ENCODE data around the gene VWC2.

- TF ChIP-seq SP2 (IDR thresholded peaks at IDR 0.05; ENCODE audit: low read length) (no peak), POLR2AphosphoS5 (IDR thresholded peaks at IDR 0.05; ENCODE audit: low read depth, low read length) (no peak), CREB1 (IDR thresholded peaks at IDR 0.05) (no peak), EZH2 (IDR thresholded peaks at IDR 0.05; ENCODE audit: low read depth, low read length, severe bottlenecking) (no peak), CEBPB (IDR thresholded peaks at IDR 0.05; ENCODE audit: low read depth, low read length) (no peak), GABPA (IDR thresholded peaks at IDR 0.05; ENCODE audit: borderline replicate concordance, insufficient read depth, low read length) (no peak), YY1 (IDR thresholded peaks at IDR 0.05; ENCODE audit: low read depth, low read length) (no peak), KDM4A (IDR thresholded peaks at IDR 0.05; ENCODE audit: low read depth, low read length, severe bottlenecking) (no peak), POLR2A (IDR thresholded peaks at IDR 0.05; ENCODE audit: control extremely low read depth in 1 of 2, low read depth in 2 of 2, low read length in 2 of 2) (no peak)
- TF ChIP-seq, protein P1, sequence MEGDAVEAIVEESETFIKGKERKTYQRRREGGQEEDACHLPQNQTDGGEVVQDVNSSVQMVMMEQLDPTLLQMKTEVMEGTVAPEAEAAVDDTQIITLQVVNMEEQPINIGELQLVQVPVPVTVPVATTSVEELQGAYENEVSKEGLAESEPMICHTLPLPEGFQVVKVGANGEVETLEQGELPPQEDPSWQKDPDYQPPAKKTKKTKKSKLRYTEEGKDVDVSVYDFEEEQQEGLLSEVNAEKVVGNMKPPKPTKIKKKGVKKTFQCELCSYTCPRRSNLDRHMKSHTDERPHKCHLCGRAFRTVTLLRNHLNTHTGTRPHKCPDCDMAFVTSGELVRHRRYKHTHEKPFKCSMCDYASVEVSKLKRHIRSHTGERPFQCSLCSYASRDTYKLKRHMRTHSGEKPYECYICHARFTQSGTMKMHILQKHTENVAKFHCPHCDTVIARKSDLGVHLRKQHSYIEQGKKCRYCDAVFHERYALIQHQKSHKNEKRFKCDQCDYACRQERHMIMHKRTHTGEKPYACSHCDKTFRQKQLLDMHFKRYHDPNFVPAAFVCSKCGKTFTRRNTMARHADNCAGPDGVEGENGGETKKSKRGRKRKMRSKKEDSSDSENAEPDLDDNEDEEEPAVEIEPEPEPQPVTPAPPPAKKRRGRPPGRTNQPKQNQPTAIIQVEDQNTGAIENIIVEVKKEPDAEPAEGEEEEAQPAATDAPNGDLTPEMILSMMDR (IDR thresholded peaks at IDR 0.05; ENCODE audit: control extremely low read depth in 1 of 3, insufficient read depth in 1 of 3, low read depth in 1 of 3, low read length in 3 of 3): no peak
- TF ChIP-seq, protein P2, sequence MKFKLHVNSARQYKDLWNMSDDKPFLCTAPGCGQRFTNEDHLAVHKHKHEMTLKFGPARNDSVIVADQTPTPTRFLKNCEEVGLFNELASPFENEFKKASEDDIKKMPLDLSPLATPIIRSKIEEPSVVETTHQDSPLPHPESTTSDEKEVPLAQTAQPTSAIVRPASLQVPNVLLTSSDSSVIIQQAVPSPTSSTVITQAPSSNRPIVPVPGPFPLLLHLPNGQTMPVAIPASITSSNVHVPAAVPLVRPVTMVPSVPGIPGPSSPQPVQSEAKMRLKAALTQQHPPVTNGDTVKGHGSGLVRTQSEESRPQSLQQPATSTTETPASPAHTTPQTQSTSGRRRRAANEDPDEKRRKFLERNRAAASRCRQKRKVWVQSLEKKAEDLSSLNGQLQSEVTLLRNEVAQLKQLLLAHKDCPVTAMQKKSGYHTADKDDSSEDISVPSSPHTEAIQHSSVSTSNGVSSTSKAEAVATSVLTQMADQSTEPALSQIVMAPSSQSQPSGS (IDR thresholded peaks at IDR 0.05; ENCODE audit: low read length): no peak
Observed at GRCh38 chr7:49926720-49927119, 153.3 kb downstream of the VWC2 start.

All from H1 (cell line).